K562 (cell line): ENCODE data around the gene GULP1. TPM values are rescaled to one million over a fixed set of nuclear protein-coding genes. Genes with fewer than 3 reads are reported as not detected.
A peak's percentile ranks its signal among the peaks of the same experiment; 100 is the strongest.

Experiments
- BCOR ChIP-seq: fragments of 450-650 bp; IDR thresholded peaks from 2 replicates; pipeline ENCODE4 v1.6.1; 2016
- ERF ChIP-seq: fragments of 450-650 bp; formaldehyde crosslinking; IDR thresholded peaks from 2 replicates; pipeline ENCODE4 v1.4.0; 2020; ENCODE audit warnings: mild to moderate bottlenecking, mixed read lengths
- KLF6 ChIP-seq: fragments of 250-450 bp; sonication (Bioruptor Pico); IDR thresholded peaks from 2 replicates; pipeline ENCODE4 v1.4.0; 2020; ENCODE audit warnings: mild to moderate bottlenecking, moderate library complexity, borderline replicate concordance
- L3MBTL2 ChIP-seq: fragments of 450-650 bp; IDR thresholded peaks from 2 replicates; pipeline ENCODE4 v1.6.1; 2016; ENCODE audit warnings: mild to moderate bottlenecking, moderate library complexity
- LEF1 ChIP-seq: fragments of 450-650 bp; IDR thresholded peaks from 2 replicates; pipeline ENCODE4 v1.6.1; 2016; ENCODE audit warnings: mild to moderate bottlenecking
- MAZ ChIP-seq, 2 experiments: fragments of 450-650 bp in 1 of 2; sonication (generic) in 1 of 2; formaldehyde crosslinking; IDR thresholded peaks in 1 of 2; conservative IDR thresholded peaks in 1 of 2; 2 replicates each; pipeline versions ENCODE4 v1.4.0 to v1.5.0; 2020; ENCODE audit warnings: mild to moderate bottlenecking in 1 of 2, missing genetic modification reagents in 1 of 2
- PHF8 ChIP-seq: fragments of 200-600 bp; sonication (generic); IDR thresholded peaks from 2 replicates; pipeline ENCODE4 v1.6.1; 2012; ENCODE audit warnings: mixed run types, mild to moderate bottlenecking, inconsistent platforms, low read length, moderate library complexity, borderline replicate concordance
- RBFOX2 ChIP-seq: fragments of 200-400 bp; formaldehyde crosslinking; IDR thresholded peaks from 2 replicates; pipeline ENCODE4 v1.6.1; 2017; ENCODE audit warnings: low read depth, mild to moderate bottlenecking, low read length, moderate library complexity
- RHOXF2B ChIP-seq: fragments of 250-450 bp; sonication (Bioruptor Pico); conservative IDR thresholded peaks from 2 replicates; pipeline ENCODE4 v1.5.1; 2021
- RUNX1 ChIP-seq: sonication (generic); IDR thresholded peaks from 2 replicates; pipeline ENCODE4 v1.6.1; 2016; ENCODE audit warnings: antibody characterized with exemption, low read depth
- SP2 ChIP-seq: IDR thresholded peaks from 2 replicates; pipeline ENCODE4 v1.6.1; 2011; ENCODE audit warnings: mild to moderate bottlenecking, low read depth, low read length, moderate library complexity; ENCODE audit not compliant: poor library complexity, severe bottlenecking; ENCODE audit errors: extremely low read depth
- ZBTB7A ChIP-seq: IDR thresholded peaks from 2 replicates; pipeline ENCODE4 v1.6.1; 2011; ENCODE audit warnings: low read depth, mild to moderate bottlenecking, low read length, moderate library complexity, borderline replicate concordance; ENCODE audit not compliant: control insufficient read depth
- ZNF140 ChIP-seq: fragments of 250-450 bp; sonication (Bioruptor Pico); IDR thresholded peaks from 2 replicates; pipeline ENCODE4 v1.8.0; 2021; ENCODE audit warnings: moderate library complexity, mild to moderate bottlenecking, inconsistent platforms
- ZNF232 ChIP-seq: sonication (generic); formaldehyde crosslinking; IDR thresholded peaks from 2 replicates; pipeline ENCODE4 v1.8.0; 2022; ENCODE audit warnings: mild to moderate bottlenecking, missing genetic modification reagents
- polyA plus RNA-seq, 8 experiments: library from polyadenylated mRNA; depleted of rRNA in 4 of 8; stranded (reverse) in 5 of 8; unstranded in 3 of 8; fragments of >200 nt; fragmentation: Nextera tagmentation in 2 of 8; fragmentation: Illumina TruSeq in 1 of 8; extraction: Ambion mirVana in 2 of 8; extraction: Trizol in 1 of 8; gene quantifications; 2 replicates each; pipeline versions ENCODE4 v1.2.1 to v1.2.3, GENCODE V29; 2011 to 2014; ENCODE audit warnings: inconsistent platforms in 1 of 8, missing spikeins in 1 of 8
- total RNA-seq, 7 experiments: library from RNA; depleted of rRNA in 6 of 7; stranded (reverse); fragments of >200 nt in 6 of 7; fragmentation: Illumina TruSeq in 2 of 7; extraction: Trizol in 2 of 7; gene quantifications; 2 replicates each; pipeline versions ENCODE4 v1.2.1 to v1.2.3, GENCODE V29; 2011 to 2021; ENCODE audit warnings: low replicate concordance in 1 of 7
- TF ChIP-seq, protein P1 (sequence below): sonication (generic); formaldehyde crosslinking; IDR thresholded peaks from 2 replicates; pipeline ENCODE4 v1.8.0; 2022; ENCODE audit warnings: mild to moderate bottlenecking, missing genetic modification reagents
- TF ChIP-seq, protein P2 (sequence below): fragments of 200-800 bp; sonication (Bioruptor generic); IDR thresholded peaks from 2 replicates; pipeline ENCODE4 v1.6.1; 2017; ENCODE audit warnings: missing genetic modification characterization, missing compliant biosample characterization
- TF ChIP-seq, protein P3 (sequence below): sonication (generic); formaldehyde crosslinking; IDR thresholded peaks from 2 replicates; pipeline ENCODE4 v1.8.1; 2023; ENCODE audit warnings: mild to moderate bottlenecking, missing genetic modification reagents

The GULP1 gene
- total and polyA plus RNA-seq, 9 of the 15 experiments (the other 6 are each of a cell fraction or from before 2014, with no cell fraction given): 8.5 to 25.3 (median 19.5) TPM

DNA sequence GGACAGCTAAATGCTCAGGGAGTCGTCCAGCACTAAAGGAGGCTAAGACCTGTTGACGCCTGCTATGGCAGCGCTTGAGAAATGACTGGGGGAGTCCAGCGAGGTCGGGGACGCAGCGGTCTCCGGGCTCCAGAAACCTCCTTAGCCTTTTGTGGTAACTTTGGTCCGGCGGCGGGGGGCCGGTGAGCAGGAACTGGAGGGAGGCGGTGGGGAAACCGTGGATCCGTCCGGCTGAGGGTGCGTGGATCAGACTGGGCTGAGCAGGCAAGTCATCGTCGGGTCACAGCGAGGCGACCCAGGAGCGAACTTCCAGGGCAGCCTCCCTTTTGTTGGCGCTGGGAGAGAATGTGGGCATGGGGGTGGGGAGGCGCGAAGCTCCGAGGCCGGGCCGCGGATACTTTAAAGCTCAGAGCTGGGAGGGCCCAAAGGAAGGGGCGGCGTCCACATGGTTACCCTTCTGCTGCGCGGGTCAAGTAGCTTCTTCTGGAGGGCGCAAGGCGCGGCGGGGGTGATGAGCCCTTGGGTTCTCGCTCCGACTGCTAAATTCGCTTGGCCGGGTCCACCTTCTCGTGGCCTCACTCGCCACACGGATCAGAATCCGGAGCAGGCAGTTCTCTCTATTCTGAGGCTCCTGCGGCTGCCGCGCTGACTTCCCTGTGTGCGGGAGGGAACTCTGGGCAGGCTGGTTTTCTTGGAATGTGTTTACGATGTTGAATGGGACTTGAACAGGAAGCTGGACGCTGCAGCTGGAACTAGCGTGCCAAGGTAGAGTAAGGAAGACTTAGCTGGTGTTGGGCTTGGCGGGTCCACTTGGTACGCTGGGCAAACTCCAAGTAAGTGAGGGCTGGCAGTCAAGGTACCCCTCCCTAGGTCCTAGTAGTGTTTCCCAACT, 920 bp downstream of the GULP1 start (continued):
- TF ChIP-seq, protein P1, sequence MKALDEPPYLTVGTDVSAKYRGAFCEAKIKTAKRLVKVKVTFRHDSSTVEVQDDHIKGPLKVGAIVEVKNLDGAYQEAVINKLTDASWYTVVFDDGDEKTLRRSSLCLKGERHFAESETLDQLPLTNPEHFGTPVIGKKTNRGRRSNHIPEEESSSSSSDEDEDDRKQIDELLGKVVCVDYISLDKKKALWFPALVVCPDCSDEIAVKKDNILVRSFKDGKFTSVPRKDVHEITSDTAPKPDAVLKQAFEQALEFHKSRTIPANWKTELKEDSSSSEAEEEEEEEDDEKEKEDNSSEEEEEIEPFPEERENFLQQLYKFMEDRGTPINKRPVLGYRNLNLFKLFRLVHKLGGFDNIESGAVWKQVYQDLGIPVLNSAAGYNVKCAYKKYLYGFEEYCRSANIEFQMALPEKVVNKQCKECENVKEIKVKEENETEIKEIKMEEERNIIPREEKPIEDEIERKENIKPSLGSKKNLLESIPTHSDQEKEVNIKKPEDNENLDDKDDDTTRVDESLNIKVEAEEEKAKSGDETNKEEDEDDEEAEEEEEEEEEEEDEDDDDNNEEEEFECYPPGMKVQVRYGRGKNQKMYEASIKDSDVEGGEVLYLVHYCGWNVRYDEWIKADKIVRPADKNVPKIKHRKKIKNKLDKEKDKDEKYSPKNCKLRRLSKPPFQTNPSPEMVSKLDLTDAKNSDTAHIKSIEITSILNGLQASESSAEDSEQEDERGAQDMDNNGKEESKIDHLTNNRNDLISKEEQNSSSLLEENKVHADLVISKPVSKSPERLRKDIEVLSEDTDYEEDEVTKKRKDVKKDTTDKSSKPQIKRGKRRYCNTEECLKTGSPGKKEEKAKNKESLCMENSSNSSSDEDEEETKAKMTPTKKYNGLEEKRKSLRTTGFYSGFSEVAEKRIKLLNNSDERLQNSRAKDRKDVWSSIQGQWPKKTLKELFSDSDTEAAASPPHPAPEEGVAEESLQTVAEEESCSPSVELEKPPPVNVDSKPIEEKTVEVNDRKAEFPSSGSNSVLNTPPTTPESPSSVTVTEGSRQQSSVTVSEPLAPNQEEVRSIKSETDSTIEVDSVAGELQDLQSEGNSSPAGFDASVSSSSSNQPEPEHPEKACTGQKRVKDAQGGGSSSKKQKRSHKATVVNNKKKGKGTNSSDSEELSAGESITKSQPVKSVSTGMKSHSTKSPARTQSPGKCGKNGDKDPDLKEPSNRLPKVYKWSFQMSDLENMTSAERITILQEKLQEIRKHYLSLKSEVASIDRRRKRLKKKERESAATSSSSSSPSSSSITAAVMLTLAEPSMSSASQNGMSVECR (CRISPR knock-in tag): no peak
- TF ChIP-seq, protein P2, sequence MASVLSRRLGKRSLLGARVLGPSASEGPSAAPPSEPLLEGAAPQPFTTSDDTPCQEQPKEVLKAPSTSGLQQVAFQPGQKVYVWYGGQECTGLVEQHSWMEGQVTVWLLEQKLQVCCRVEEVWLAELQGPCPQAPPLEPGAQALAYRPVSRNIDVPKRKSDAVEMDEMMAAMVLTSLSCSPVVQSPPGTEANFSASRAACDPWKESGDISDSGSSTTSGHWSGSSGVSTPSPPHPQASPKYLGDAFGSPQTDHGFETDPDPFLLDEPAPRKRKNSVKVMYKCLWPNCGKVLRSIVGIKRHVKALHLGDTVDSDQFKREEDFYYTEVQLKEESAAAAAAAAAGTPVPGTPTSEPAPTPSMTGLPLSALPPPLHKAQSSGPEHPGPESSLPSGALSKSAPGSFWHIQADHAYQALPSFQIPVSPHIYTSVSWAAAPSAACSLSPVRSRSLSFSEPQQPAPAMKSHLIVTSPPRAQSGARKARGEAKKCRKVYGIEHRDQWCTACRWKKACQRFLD: no peak
- TF ChIP-seq PHF8: peak; percentile 51; the same call in 1 of the 2 replicates
- peak; percentile 74 for TF ChIP-seq L3MBTL2
- no peak for TF ChIP-seq SP2
- no peak for TF ChIP-seq BCOR
- TF ChIP-seq ERF (CRISPR knock-in tag): no peak
- TF ChIP-seq LEF1: no peak
- peak in 1 of 2 experiments; percentile 47; a peak in 1 of 4 replicates for TF ChIP-seq MAZ (CRISPR knock-in tag; conservative IDR thresholded peaks at IDR 0.05 in 1 of 2, IDR thresholded peaks at IDR 0.05 in 1 of 2)
- no peak for TF ChIP-seq KLF6 (CRISPR knock-in tag)
- TF ChIP-seq, protein P3, sequence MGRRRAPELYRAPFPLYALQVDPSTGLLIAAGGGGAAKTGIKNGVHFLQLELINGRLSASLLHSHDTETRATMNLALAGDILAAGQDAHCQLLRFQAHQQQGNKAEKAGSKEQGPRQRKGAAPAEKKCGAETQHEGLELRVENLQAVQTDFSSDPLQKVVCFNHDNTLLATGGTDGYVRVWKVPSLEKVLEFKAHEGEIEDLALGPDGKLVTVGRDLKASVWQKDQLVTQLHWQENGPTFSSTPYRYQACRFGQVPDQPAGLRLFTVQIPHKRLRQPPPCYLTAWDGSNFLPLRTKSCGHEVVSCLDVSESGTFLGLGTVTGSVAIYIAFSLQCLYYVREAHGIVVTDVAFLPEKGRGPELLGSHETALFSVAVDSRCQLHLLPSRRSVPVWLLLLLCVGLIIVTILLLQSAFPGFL (CRISPR knock-in tag): no peak
- TF ChIP-seq RBFOX2: peak; percentile 78
- TF ChIP-seq ZBTB7A: no peak; the same call in 1 of the 2 replicates
- no peak for TF ChIP-seq ZNF232 (CRISPR knock-in tag)
- no peak for TF ChIP-seq RUNX1
- no peak for TF ChIP-seq RHOXF2B (CRISPR knock-in tag)
- no peak for TF ChIP-seq ZNF140 (CRISPR knock-in tag)
